Natural killer cell (primary cell): ENCODE results near the gene LBX2. TPM values are rescaled to one million over a fixed set of nuclear protein-coding genes. Genes with fewer than 3 reads are reported as not detected.

Source experiments
- ATAC-seq, 3 donors: fragments of 150-1000 bp in 2 of 3; fragments of 200-7000 bp in 1 of 3; cut with Tn5 transposase; 1 replicate in 1 of 3; 2 replicates in 2 of 3; pipeline ENCODE4 v1.10.0; 2021; ENCODE audit warnings: mild to moderate bottlenecking in 2 of 3, moderate library complexity in 2 of 3
- DNase-seq, 2 donors: peaks; one replicate each; pipeline versions ENCODE4 v3.0.0 to v3.0.0-alpha.2; 2013 to 2021; ENCODE audit warnings: mixed read lengths in 1 of 2
- H3K27ac ChIP-seq: one replicate; pipeline ENCODE4 v1.5.1; 2013; ENCODE audit warnings: mild to moderate bottlenecking, low read length
- H3K27me3 ChIP-seq: one replicate; pipeline ENCODE4 v1.6.1; 2013; ENCODE audit warnings: low read length; ENCODE audit not compliant: control insufficient read depth, insufficient read depth
- H3K36me3 ChIP-seq: one replicate; pipeline ENCODE4 v1.6.1; 2013; ENCODE audit warnings: low read length; ENCODE audit not compliant: control insufficient read depth, insufficient read depth
- H3K4me1 ChIP-seq: one replicate; pipeline ENCODE4 v1.6.1; 2013; ENCODE audit warnings: low read length; ENCODE audit not compliant: control insufficient read depth, insufficient read depth
- H3K4me3 ChIP-seq: one replicate; pipeline ENCODE4 v1.5.1; 2013; ENCODE audit warnings: low read length
- H3K9me3 ChIP-seq: one replicate; pipeline ENCODE4 v1.6.1; 2013; ENCODE audit warnings: low read length; ENCODE audit not compliant: control insufficient read depth, insufficient read depth
- H3K27ac Mint-ChIP-seq, 2 donors: one replicate each; pipeline ENCODE4 v1.8.0; 2022; ENCODE audit warnings: mild to moderate bottlenecking in 2 of 2, mixed read lengths in 2 of 2, moderate library complexity in 1 of 2
- H3K27me3 Mint-ChIP-seq, 2 donors: one replicate each; pipeline ENCODE4 v1.8.0; 2022; ENCODE audit warnings: low read depth in 2 of 2, mixed read lengths in 2 of 2
- H3K36me3 Mint-ChIP-seq: one replicate; pipeline ENCODE4 v1.8.0; 2022; ENCODE audit warnings: mixed read lengths
- H3K4me1 Mint-ChIP-seq, 2 donors: one replicate each; pipeline ENCODE4 v1.8.0; 2022; ENCODE audit warnings: mixed read lengths in 2 of 2
- H3K4me3 Mint-ChIP-seq: one replicate; pipeline ENCODE4 v1.8.0; 2022; ENCODE audit warnings: mild to moderate bottlenecking, moderate library complexity, mixed read lengths
- H3K9me3 Mint-ChIP-seq, 2 donors: one replicate each; pipeline ENCODE4 v1.8.0; 2022; ENCODE audit warnings: mixed read lengths in 2 of 2
- CTCF ChIP-seq: fragments of 200-600 bp; IDR thresholded peaks from one replicate; pipeline ENCODE4 v1.8.0; 2022; ENCODE audit warnings: antibody characterized with exemption
- WGBS: methylation state at CpG from one replicate; pipeline ENCODE4 v1.1.7; 2013; ENCODE audit warnings: missing lambda C conversion rate; ENCODE audit not compliant: insufficient coverage; 5-methylcytosine and 5-hydroxymethylcytosine counted together
- intact Hi-C: fragments of 100-400 bp; cut with micrococcal nuclease; formaldehyde crosslinking; loops from one replicate; pipeline ENCODE4 v1.14.2; 2022
- total RNA-seq, 4 donors: library from RNA; stranded (reverse); fragments of 120-200 nt in 1 of 4; gene quantifications; one replicate each; pipeline versions ENCODE4 v1.2.3 to v1.2.4, GENCODE V29; 2013 to 2022

Gene LBX2
- total RNA-seq, 3 donors from 2014 or later (not counting 1 experiment from before 2014, with no cell fraction given) = 1.7 to 1.9 (median 1.8) TPM

- Mint-ChIP-seq H3K9me3 (no peaks in the 10 kb centered on the region), H3K4me3 (peak overlapping the region; percentile 98), H3K27me3 (no peaks in the 10 kb centered on the region), H3K4me1 (peaks cover 68 to 85% of the 10 kb centered on the region in 2 donors), H3K27ac (peak overlapping the region; percentile 98 to 99), H3K36me3 (no peaks in the 10 kb centered on the region)
- intact Hi-C loops = loop anchor here (5.0 to 10.0 kb wide), 2 partner anchors 720 to 1222 kb away; partner anchors contain the start of genes CCT7, PRADC1 and TPRKB
- Histone ChIP-seq H3K4me3 (peak overlapping the region; percentile 89), H3K9me3 (no peaks in the 10 kb centered on the region), H3K36me3 (peaks cover 3% of the 10 kb centered on the region), H3K27me3 (no peaks in the 10 kb centered on the region), H3K27ac (peak overlapping the region; percentile 99), H3K4me1 (peaks cover 49% of the 10 kb centered on the region)
- no peak for DNase-seq
- under 1% methylated on average over 27 of the region's 27 CpGs for WGBS
- no peak for TF ChIP-seq CTCF
- no peak for ATAC-seq
Observed at GRCh38 chr2:74457129-74457548, 42.3 kb downstream of the LBX2 start.

DNA sequence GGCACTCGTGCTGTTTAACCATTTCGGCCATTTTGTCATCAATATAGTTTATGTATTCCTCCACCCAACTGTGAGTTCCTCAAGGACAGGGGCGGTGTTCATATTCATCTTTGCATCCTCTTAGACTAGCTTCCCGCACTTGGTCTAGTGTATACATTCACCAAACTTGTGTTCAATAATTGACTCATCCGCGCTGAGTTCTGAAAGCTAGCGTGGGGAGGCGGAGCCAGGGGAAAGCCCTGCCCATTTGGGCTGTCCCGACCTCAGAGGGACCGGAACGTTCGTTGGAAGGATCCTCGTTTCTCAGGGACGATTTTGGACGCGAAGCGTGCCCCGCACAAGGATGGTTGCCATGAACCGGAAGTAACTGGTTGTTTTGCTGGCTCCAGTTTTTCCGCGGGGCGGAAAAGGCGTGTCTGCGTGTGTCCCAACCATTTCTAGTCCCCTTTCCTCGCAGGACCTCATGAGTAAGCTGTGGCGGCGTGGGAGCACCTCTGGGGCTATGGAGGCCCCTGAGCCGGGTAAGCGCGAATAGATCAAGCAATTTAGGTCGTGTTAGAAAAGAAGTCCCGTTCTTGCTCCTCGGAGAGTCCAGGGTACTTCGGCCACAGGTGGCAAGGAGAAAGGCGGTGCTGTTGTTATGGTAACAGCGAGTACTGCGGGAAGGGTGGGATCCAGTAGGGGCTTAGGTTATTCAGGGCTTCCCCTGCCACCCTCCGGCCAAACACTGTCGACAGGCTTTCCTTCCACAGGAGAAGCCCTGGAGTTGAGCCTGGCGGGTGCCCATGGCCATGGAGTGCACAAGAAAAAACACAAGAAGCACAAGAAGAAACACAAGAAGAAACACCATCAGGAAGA, 44.5 kb downstream of the LBX2 start, which contains the start of gene INO80B:
Gene INO80B, plus strand, starts transcription at position 434 of the 858 bp plus-strand sequence. Its CDS starts 30 bp downstream, at position 464.
- H3K4me1 Mint-ChIP-seq = peaks cover 69 to 71% of the 10 kb centered on the region in 2 donors
- WGBS = under 1% methylated on average over 40 of the region's 40 CpGs
- no peaks in the 10 kb centered on the region for H3K36me3 Mint-ChIP-seq
- H3K27me3 Mint-ChIP-seq = no peaks in the 10 kb centered on the region
- Histone ChIP-seq H3K27ac (peak within 1 kb of the TSS; percentile 42), H3K27me3 (no peaks in the 10 kb centered on the region), H3K4me1 (peaks cover 58% of the 10 kb centered on the region), H3K9me3 (no peaks in the 10 kb centered on the region), H3K36me3 (no peaks in the 10 kb centered on the region), H3K4me3 (peak within 1 kb of the TSS; percentile 53)
- ATAC-seq = peak; percentile 47 to 70 (median 56)
- H3K9me3 Mint-ChIP-seq = no peaks in the 10 kb centered on the region
- peak; percentile 97 to 100 for DNase-seq
- peak within 1 kb of the TSS; percentile 98 to 99 for H3K27ac Mint-ChIP-seq
- TF ChIP-seq CTCF = no peak
- intact Hi-C loops = loop anchor here (1.0 to 10.0 kb wide), 6 partner anchors 10 to 1220 kb away; partner anchors contain the start of genes AUP1, CCT7, HTRA2 and MOGS
- peak within 1 kb of the TSS; percentile 98 for H3K4me3 Mint-ChIP-seq

DNA sequence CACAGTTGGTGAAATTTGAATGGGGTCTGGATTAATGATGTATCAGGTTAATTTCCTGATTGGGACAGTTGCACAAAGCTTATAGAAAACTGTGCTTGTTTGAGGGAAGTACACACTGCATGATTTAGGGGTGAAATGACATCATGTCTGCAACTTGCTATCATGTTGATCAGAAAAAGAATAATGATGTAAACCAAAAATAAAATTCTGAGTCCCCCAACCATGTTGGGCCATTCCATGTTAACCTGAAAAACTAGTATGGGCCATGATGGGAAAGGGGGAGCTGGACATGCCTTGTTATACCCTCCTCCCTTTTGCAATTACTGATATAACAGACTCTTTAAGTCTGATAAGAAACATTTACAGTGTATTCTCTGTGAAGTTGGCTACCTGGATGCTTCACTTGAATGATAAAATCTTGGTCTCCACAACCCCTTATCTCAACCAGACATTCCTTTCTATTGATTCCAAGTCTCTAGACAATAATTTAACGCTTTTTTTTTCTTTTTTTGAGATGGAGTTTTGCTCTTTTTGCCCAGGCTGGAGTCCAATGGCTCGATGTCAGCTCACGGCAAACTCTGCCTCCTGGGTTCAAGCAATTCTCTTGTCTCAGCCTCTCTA, 48.7 kb downstream of the LBX2 start:
- Mint-ChIP-seq H3K9me3 (no peaks in the 10 kb centered on the region), H3K36me3 (no peaks in the 10 kb centered on the region), H3K4me3 (no peak overlapping the region), H3K27me3 (no peaks in the 10 kb centered on the region), H3K4me1 (peaks cover 30% of the 10 kb centered on the region in 2 donors), H3K27ac (peak overlapping the region in 1 of 2 donors; percentile 99)
- Histone ChIP-seq H3K9me3 (no peaks in the 10 kb centered on the region), H3K27ac (no peak overlapping the region), H3K4me1 (peaks cover 29% of the 10 kb centered on the region), H3K36me3 (no peaks in the 10 kb centered on the region), H3K4me3 (no peak overlapping the region), H3K27me3 (no peaks in the 10 kb centered on the region)
- intact Hi-C loops = loop anchor here (5.0 to 10.0 kb wide), 2 partner anchors 58 to 1216 kb away; partner anchors contain the start of genes CCT7 and PRADC1
- ATAC-seq (no peak), DNase-seq (no peak)
- 92% methylated on average over 3 of the region's 3 CpGs for WGBS
- TF ChIP-seq CTCF = no peak
